ENCODE data around the gene HOXD10. TPM values are rescaled to one million over a fixed set of nuclear protein-coding genes. Genes with fewer than 3 reads are reported as not detected.

The HOXD10 gene
- total and polyA plus RNA-seq, 2 of the 13 experiments (the other 11 are each of a cell fraction or from before 2014, with no cell fraction given), result not detected

DNA sequence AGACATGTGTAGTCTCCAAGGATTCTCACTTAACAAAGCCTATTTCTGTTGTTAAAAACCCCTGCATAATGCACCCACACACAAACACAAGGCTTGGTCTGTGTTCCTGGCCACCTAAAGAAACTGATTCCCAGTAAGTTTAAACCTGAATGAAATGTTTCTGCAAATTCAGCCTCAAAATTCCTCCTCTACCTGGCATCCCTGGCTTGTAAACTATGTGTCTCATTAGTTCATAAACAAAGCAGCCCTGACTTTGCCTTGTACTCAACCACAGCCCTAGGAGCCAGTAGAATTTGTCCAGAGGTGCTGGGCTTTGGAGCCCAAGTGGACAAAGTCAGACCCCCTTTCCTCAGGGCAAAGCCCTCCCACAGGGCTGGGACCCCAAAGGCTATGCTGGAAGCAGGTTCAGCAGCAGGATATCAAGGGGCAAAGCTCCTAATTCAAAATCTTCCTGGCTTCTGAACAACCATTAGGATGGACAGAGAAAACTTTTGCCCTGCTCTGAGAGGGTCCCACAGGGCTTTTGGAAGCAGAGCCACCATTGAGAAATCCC lies 26.7 kb upstream of the HOXD10 start:
- in situ Hi-C loops (cut with HindIII; ENCODE audit: extremely low pct_ligation_motif_present, low pct_unique_long_range_greater_than_20kb), result no loop called here
- peaks cover 22 to 94% of the 10 kb centered on the region in 2 experiments for H3K27me3 ChIP-seq (ENCODE audit: control insufficient read depth in 1 of 2, insufficient read depth in 2 of 2, low read length in 2 of 2)
- H4K20me1 ChIP-seq (ENCODE audit: insufficient read depth, low read length), result no peaks in the 10 kb centered on the region
- no peak overlapping the region for H3K27ac ChIP-seq (ENCODE audit: extremely low read length, insufficient read depth, low read length)
- POLR2A ChIA-PET, result no interaction called here
- no peak overlapping the region for H3K4me3 ChIP-seq (replicated peaks in 1 of 3; ENCODE audit: insufficient read depth in 1 of 3, low read depth in 2 of 3, low read length in 3 of 3)
- H3K9ac ChIP-seq (ENCODE audit: insufficient read depth, low read depth, low read length), result no peak overlapping the region
- ATAC-seq (no peak), FAIRE-seq (no peak), DNase-seq (ENCODE audit: low spot score) (no peak)
- TF ChIP-seq, protein P1, sequence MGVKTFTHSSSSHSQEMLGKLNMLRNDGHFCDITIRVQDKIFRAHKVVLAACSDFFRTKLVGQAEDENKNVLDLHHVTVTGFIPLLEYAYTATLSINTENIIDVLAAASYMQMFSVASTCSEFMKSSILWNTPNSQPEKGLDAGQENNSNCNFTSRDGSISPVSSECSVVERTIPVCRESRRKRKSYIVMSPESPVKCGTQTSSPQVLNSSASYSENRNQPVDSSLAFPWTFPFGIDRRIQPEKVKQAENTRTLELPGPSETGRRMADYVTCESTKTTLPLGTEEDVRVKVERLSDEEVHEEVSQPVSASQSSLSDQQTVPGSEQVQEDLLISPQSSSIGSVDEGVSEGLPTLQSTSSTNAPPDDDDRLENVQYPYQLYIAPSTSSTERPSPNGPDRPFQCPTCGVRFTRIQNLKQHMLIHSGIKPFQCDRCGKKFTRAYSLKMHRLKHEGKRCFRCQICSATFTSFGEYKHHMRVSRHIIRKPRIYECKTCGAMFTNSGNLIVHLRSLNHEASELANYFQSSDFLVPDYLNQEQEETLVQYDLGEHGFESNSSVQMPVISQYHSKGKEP (CRISPR knock-in tag; IDR thresholded peaks at IDR 0.05), result no peak
- TF ChIP-seq ZNF430 (CRISPR knock-in tag; IDR thresholded peaks at IDR 0.05), result no peak
- TF ChIP-seq TCF7L2 (IDR thresholded peaks at IDR 0.05; ENCODE audit: low read depth, low read length), result no peak
- no peak for TF ChIP-seq SNAPC2 (CRISPR knock-in tag; IDR thresholded peaks at IDR 0.05)
- no peak for TF ChIP-seq ZSCAN9 (CRISPR knock-in tag; IDR thresholded peaks at IDR 0.05; ENCODE audit: borderline replicate concordance)
- TF ChIP-seq, protein P2, sequence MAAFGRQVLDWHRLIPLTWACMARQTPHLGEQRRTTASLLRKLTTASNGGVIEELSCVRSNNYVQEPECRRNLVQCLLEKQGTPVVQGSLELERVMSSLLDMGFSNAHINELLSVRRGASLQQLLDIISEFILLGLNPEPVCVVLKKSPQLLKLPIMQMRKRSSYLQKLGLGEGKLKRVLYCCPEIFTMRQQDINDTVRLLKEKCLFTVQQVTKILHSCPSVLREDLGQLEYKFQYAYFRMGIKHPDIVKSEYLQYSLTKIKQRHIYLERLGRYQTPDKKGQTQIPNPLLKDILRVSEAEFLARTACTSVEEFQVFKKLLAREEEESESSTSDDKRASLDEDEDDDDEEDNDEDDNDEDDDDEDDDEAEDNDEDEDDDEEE (CRISPR knock-in tag; IDR thresholded peaks at IDR 0.05), result no peak
- TF ChIP-seq, protein P3, sequence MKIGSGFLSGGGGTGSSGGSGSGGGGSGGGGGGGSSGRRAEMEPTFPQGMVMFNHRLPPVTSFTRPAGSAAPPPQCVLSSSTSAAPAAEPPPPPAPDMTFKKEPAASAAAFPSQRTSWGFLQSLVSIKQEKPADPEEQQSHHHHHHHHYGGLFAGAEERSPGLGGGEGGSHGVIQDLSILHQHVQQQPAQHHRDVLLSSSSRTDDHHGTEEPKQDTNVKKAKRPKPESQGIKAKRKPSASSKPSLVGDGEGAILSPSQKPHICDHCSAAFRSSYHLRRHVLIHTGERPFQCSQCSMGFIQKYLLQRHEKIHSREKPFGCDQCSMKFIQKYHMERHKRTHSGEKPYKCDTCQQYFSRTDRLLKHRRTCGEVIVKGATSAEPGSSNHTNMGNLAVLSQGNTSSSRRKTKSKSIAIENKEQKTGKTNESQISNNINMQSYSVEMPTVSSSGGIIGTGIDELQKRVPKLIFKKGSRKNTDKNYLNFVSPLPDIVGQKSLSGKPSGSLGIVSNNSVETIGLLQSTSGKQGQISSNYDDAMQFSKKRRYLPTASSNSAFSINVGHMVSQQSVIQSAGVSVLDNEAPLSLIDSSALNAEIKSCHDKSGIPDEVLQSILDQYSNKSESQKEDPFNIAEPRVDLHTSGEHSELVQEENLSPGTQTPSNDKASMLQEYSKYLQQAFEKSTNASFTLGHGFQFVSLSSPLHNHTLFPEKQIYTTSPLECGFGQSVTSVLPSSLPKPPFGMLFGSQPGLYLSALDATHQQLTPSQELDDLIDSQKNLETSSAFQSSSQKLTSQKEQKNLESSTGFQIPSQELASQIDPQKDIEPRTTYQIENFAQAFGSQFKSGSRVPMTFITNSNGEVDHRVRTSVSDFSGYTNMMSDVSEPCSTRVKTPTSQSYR (CRISPR knock-in tag; IDR thresholded peaks at IDR 0.05; ENCODE audit: borderline replicate concordance), result no peak
- TF ChIP-seq RBM22 (optimal IDR thresholded peaks at IDR 0.05; ENCODE audit: low read length), result no peak
- no peak overlapping the region for H3K4me2 ChIP-seq (ENCODE audit: low read depth, low read length)
- H3K36me3 ChIP-seq (replicated peaks in 1 of 2; ENCODE audit: control insufficient read depth in 1 of 2, insufficient read depth in 2 of 2, low read length in 2 of 2), result no peaks in the 10 kb centered on the region
- no peaks in the 10 kb centered on the region for H3K79me2 ChIP-seq (ENCODE audit: insufficient read depth, low read length)
- CTCF ChIA-PET (ENCODE audit: low intra/inter-chr PET ratio, low total read pairs), result no interaction called here
- H3K9me3 ChIP-seq (ENCODE audit: low read length), result no peaks in the 10 kb centered on the region
- peaks cover 25% of the 10 kb centered on the region for H3K4me1 ChIP-seq (ENCODE audit: insufficient read depth, low read length)
- intact Hi-C loops (cut with micrococcal nuclease; ENCODE audit: unreplicated experiment), result loop anchor here (2.0 kb wide), 1 partner anchor 675 kb away; no protein-coding TSS in a partner anchor
- H2AFZ ChIP-seq (ENCODE audit: low read length), result no peak overlapping the region
- BruUV-seq (replicated peaks), result no TSS peak

All from HepG2 (cell line).